HepG2 (cell line): Measurements from ENCODE around the gene STRN3. TPM values are rescaled to one million over a fixed set of nuclear protein-coding genes. Genes with fewer than 3 reads are reported as not detected.
A peak's percentile ranks its signal among the peaks of the same experiment; 100 is the strongest.

Experiments used
- HMGXB4 ChIP-seq, 2 experiments: sonication (generic) in 1 of 2; formaldehyde crosslinking in 1 of 2; IDR thresholded peaks; 2 replicates each; pipeline versions ENCODE4 v1.4.0 to v1.6.1; 2018 to 2020; ENCODE audit warnings: missing genetic modification reagents in 2 of 2, borderline replicate concordance in 1 of 2, low read depth in 1 of 2, mild to moderate bottlenecking in 1 of 2, missing biosample characterization in 1 of 2
- HOXA9 ChIP-seq: sonication (generic); formaldehyde crosslinking; IDR thresholded peaks from 2 replicates; pipeline ENCODE4 v1.8.1; 2022; ENCODE audit warnings: missing genetic modification reagents, mild to moderate bottlenecking, moderate library complexity, borderline replicate concordance
- KIAA2018 ChIP-seq: sonication (generic); formaldehyde crosslinking; IDR thresholded peaks from 2 replicates; pipeline ENCODE4 v1.5.0; 2020; ENCODE audit warnings: mild to moderate bottlenecking, missing genetic modification reagents, borderline replicate concordance
- NR2F1 ChIP-seq, 2 experiments: fragments of 450-650 bp in 1 of 2; formaldehyde crosslinking in 1 of 2; IDR thresholded peaks; 2 replicates each; pipeline versions ENCODE4 v1.5.0 to v1.6.1; 2016 to 2020; ENCODE audit warnings: mild to moderate bottlenecking in 1 of 2, missing compliant biosample characterization in 1 of 2, missing genetic modification reagents in 1 of 2, moderate library complexity in 1 of 2
- ZEB1 ChIP-seq: IDR thresholded peaks from 2 replicates; pipeline ENCODE4 v1.6.1; 2012; ENCODE audit warnings: mild to moderate bottlenecking, low read depth, inconsistent platforms; ENCODE audit not compliant: insufficient replicate concordance
- ZFP91 ChIP-seq: sonication (generic); formaldehyde crosslinking; IDR thresholded peaks from 2 replicates; pipeline ENCODE4 v1.9.0; 2022; ENCODE audit warnings: missing genetic modification reagents, mild to moderate bottlenecking, borderline replicate concordance
- ZNF235 ChIP-seq: sonication (generic); formaldehyde crosslinking; IDR thresholded peaks from 2 replicates; pipeline ENCODE4 v1.8.1; 2023; ENCODE audit warnings: mild to moderate bottlenecking, missing genetic modification reagents, borderline replicate concordance
- ZNF746 ChIP-seq: sonication (generic); formaldehyde crosslinking; IDR thresholded peaks from 2 replicates; pipeline ENCODE4 v1.8.0; 2022; ENCODE audit warnings: mild to moderate bottlenecking, missing genetic modification reagents
- polyA plus RNA-seq, 8 experiments: library from polyadenylated mRNA; depleted of rRNA in 3 of 8; stranded (reverse) in 7 of 8; unstranded in 1 of 8; fragments of >200 nt; fragmentation: Illumina TruSeq in 4 of 8; extraction: Trizol in 4 of 8; gene quantifications; 2 replicates each; pipeline versions ENCODE4 v1.2.1 to v1.2.3, GENCODE V29; 2011 to 2016; ENCODE audit warnings: low read depth in 4 of 8, missing spikeins in 1 of 8, mixed read lengths in 1 of 8; ENCODE audit not compliant: insufficient read depth in 1 of 8
- total RNA-seq, 5 experiments: library from RNA; depleted of rRNA; stranded (reverse); fragments of >200 nt; fragmentation: Illumina TruSeq; extraction: Trizol; gene quantifications; 2 replicates each; pipeline ENCODE4 v1.2.3, GENCODE V29; 2016; ENCODE audit warnings: low read depth in 1 of 5
- TF ChIP-seq, protein P1 (sequence below), 2 experiments: sonication (generic) in 1 of 2; formaldehyde crosslinking in 1 of 2; IDR thresholded peaks; 2 replicates each; pipeline versions ENCODE4 v1.4.0 to v1.6.1; 2016 to 2020; ENCODE audit warnings: borderline replicate concordance in 1 of 2, low read depth in 1 of 2, mild to moderate bottlenecking in 1 of 2, missing genetic modification reagents in 1 of 2

Gene STRN3
- total and polyA plus RNA-seq, 2 of the 13 experiments (the other 11 are each of a cell fraction or from before 2014, with no cell fraction given), result 49.4 to 123 TPM

DNA sequence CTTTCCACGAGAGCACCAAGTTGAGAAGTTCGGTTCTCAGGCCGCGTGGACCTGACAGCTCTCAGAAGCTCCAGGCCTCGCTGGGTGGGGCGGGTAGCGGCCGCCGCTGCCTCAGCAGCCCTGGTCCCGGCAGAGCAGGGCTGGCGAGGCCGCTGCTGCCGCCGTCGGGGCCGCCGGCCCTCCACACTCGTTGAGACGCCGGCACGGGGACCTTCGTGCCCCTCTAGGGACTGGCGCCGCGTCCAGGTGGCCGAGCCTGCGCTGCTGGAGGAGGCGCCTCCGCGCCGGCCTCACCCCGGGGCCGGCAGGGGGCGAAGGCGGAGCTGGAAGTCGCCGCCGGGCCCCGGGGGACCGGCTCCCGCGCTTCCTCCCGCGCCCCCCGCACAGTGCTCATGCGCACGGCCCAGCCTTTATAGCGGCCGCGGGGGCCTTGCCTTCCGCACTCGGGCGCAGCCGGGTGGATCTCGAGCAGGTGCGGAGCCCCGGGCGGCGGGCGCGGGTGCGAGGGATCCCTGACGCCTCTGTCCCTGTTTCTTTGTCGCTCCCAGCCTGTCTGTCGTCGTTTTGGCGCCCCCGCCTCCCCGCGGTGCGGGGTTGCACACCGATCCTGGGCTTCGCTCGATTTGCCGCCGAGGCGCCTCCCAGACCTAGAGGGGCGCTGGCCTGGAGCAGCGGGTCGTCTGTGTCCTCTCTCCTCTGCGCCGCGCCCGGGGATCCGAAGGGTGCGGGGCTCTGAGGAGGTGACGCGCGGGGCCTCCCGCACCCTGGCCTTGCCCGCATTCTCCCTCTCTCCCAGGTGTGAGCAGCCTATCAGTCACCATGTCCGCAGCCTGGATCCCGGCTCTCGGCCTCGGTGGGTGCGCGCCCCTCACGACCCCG is 151.8 kb downstream of the STRN3 start, which contains the start of gene COCH (continued):
- peak; percentile 91 for TF ChIP-seq ZFP91 (CRISPR knock-in tag)
- peak; percentile 95; the same call in 1 of the 2 replicates for TF ChIP-seq HOXA9
- TF ChIP-seq, protein P1, sequence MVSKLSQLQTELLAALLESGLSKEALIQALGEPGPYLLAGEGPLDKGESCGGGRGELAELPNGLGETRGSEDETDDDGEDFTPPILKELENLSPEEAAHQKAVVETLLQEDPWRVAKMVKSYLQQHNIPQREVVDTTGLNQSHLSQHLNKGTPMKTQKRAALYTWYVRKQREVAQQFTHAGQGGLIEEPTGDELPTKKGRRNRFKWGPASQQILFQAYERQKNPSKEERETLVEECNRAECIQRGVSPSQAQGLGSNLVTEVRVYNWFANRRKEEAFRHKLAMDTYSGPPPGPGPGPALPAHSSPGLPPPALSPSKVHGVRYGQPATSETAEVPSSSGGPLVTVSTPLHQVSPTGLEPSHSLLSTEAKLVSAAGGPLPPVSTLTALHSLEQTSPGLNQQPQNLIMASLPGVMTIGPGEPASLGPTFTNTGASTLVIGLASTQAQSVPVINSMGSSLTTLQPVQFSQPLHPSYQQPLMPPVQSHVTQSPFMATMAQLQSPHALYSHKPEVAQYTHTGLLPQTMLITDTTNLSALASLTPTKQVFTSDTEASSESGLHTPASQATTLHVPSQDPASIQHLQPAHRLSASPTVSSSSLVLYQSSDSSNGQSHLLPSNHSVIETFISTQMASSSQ (IDR thresholded peaks at IDR 0.05; ENCODE audit: low read depth), result no peak
- TF ChIP-seq, protein P1 (CRISPR knock-in tag; IDR thresholded peaks at IDR 0.05; ENCODE audit: borderline replicate concordance), result no peak; the same call in none of the 2 replicates
- TF ChIP-seq ZNF235 (CRISPR knock-in tag), result peak; percentile 97
- TF ChIP-seq NR2F1 (CRISPR knock-in tag; IDR thresholded peaks at IDR 0.05), result no peak
- TF ChIP-seq HMGXB4 (CRISPR knock-in tag; IDR thresholded peaks at IDR 0.05; ENCODE audit: borderline replicate concordance in 1 of 2, low read depth in 1 of 2), result peak; percentile 84 to 97
- TF ChIP-seq KIAA2018 (CRISPR knock-in tag), result no peak; the same call in 1 of the 2 replicates
- no peak; the same call in 1 of the 2 replicates for TF ChIP-seq ZNF746 (CRISPR knock-in tag)
- peak; percentile 83 for TF ChIP-seq ZEB1
